GM10266 (cell line): ENCODE results near the gene ZACN.
A peak's percentile ranks its signal among the peaks of the same experiment; 100 is the strongest.

ENCODE experiments used
- DNase-seq: peaks from one replicate; pipeline ENCODE4 v3.0.0; 2012; ENCODE audit errors: extremely low spot score
- CTCF ChIP-seq: IDR thresholded peaks from 2 replicates; pipeline ENCODE4 v1.5.1; 2012; ENCODE audit warnings: mild to moderate bottlenecking, low read depth; ENCODE audit not compliant: control insufficient read depth, insufficient read depth; ENCODE audit errors: missing control alignments

The ZACN gene

GRCh38 chr17:76103274-76104139 is 24.5 kb downstream of the ZACN start, which contains the start of gene EXOC7:
EXOC7 (minus strand) TSS chr17:76103787; CDS start chr17:76103692, 95 bp downstream.
- peak; percentile 97 for DNase-seq
- TF ChIP-seq CTCF = no peak

- no peak for DNase-seq
- TF ChIP-seq CTCF = no peak
Observed at GRCh38 chr17:76104140-76104895, 25.3 kb downstream of the ZACN start.

- TF ChIP-seq CTCF = no peak
- no peak for DNase-seq
Observed at GRCh38 chr17:76104896-76105231, 25.9 kb downstream of the ZACN start.

GRCh38 chr17:76106703-76107102 is 27.7 kb downstream of the ZACN start:
- DNase-seq = no peak
- TF ChIP-seq CTCF = no peak

GRCh38 chr17:76107509-76107908 is 28.5 kb downstream of the ZACN start:
- peak; percentile 36 for TF ChIP-seq CTCF
- no peak for DNase-seq

- no peak for TF ChIP-seq CTCF
Observed at GRCh38 chr17:76111956-76112355, 33.0 kb downstream of the ZACN start.

More at GRCh38 chr17:76111956-76112355, 33.0 kb downstream of the ZACN start:
- DNase-seq = no peak
